Activated B cell treated with CpG ODN at 0.5 μM for 24 hours (primary cell): ENCODE results near the gene KIF26B. TPM values are rescaled to one million over a fixed set of nuclear protein-coding genes. Genes with fewer than 3 reads are reported as not detected.

ENCODE experiments used
- ATAC-seq: fragments of 200-7000 bp; cut with Tn5 transposase; one replicate; pipeline ENCODE4 v1.10.0; 2021; ENCODE audit warnings: low read depth, mild to moderate bottlenecking, moderate library complexity
- CTCF ChIA-PET: fragments of 350-600 bp; sonication (Branson Sonifier 250); formaldehyde crosslinking; loops from one replicate; lab custom pipeline; 2021; ENCODE audit warnings: antibody characterized with exemption; lab: Charles Lee
- POLR2A ChIA-PET: fragments of 350-600 bp; sonication (Branson Sonifier 250); formaldehyde crosslinking; loops from one replicate; lab custom pipeline; 2021; ENCODE audit warnings: antibody characterized with exemption; lab: Charles Lee
- DNase-seq: peaks from one replicate; pipeline ENCODE4 v3.0.0; 2022
- H3K27ac Mint-ChIP-seq: one replicate; pipeline ENCODE4 v1.8.0; 2020; ENCODE audit warnings: mixed read lengths
- H3K27me3 Mint-ChIP-seq: one replicate; pipeline ENCODE4 v1.8.0; 2021; ENCODE audit warnings: mixed read lengths
- H3K36me3 Mint-ChIP-seq: one replicate; pipeline ENCODE4 v1.8.0; 2021; ENCODE audit warnings: low read depth, mixed read lengths
- H3K4me1 Mint-ChIP-seq: one replicate; pipeline ENCODE4 v1.8.0; 2021; ENCODE audit warnings: mixed read lengths
- H3K4me3 Mint-ChIP-seq: one replicate; pipeline ENCODE4 v1.8.0; 2020; ENCODE audit warnings: mild to moderate bottlenecking, mixed read lengths
- H3K9me3 Mint-ChIP-seq: one replicate; pipeline ENCODE4 v1.8.0; 2020; ENCODE audit warnings: mixed read lengths
- intact Hi-C: fragments of 100-400 bp; cut with micrococcal nuclease; formaldehyde crosslinking; loops from one replicate; pipeline ENCODE4 v1.15.1; 2024
- total RNA-seq: library from RNA; stranded (reverse); gene quantifications from 2 replicates; pipeline ENCODE4 v1.2.3, GENCODE V29; 2022
- TF ChIP-seq, protein P1 (sequence below): fragments of 200-600 bp; IDR thresholded peaks from one replicate; pipeline ENCODE4 v1.8.0; 2022; ENCODE audit warnings: antibody characterized with exemption, mild to moderate bottlenecking

Gene KIF26B
- total RNA-seq, 1 donor from 2014 or later: 1.7 TPM

DNA sequence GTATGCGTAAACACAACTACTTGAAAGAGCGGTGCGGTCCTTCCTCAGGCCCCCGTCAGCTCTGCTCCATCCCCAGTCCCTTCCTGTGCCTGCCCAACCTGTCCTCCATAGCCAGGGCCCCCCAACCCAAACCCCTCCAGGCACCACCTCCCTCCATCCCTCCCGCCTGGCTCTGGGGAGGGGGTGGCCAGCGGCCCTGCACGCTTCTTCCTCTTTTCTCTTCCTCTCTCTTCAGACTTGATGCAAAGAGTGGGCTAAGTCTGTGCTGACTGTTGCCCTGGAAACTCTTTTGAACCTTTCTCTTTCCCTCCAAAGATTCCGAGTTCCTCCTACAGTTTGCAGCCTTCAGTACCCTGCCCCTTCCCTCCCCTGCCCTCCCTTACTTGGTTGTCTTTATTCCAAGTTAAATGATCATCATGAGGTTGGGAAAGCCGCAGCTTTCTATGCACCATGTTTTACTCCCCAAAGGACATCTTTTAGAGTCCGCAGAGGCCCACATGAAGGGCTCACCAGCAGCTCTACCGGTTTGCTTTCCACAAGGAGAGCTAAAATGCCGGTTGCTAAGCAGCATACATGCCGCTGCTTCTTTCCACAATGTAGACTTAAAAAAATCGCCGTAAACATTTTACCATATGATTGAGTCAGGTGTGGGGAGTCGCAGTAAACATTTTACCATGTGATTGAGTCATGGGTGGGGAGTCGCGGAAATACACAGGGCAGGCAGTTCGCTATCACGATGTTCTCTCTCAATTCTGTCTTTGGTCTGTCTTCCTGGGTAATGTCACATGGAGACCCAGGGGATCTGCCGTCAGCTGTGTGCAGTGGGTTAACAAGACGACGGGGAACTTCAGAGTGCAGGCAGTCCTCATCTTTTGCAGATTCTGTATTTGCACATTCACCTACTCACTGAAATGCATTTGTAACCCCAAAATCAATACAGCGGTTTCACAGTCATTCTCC, 525.3 kb downstream of the KIF26B start:
- Mint-ChIP-seq H3K4me3 (peak overlapping the region; percentile 47), H3K4me1 (peaks cover 21% of the 10 kb centered on the region), H3K36me3 (no peaks in the 10 kb centered on the region), H3K27me3 (no peaks in the 10 kb centered on the region), H3K27ac (peak overlapping the region; percentile 62), H3K9me3 (no peaks in the 10 kb centered on the region)
- ChIA-PET POLR2A (no interaction called here), CTCF (no interaction called here)
- ATAC-seq: peak; percentile 61
- intact Hi-C loops: no loop called here
- no peak for DNase-seq
- TF ChIP-seq, protein P1, sequence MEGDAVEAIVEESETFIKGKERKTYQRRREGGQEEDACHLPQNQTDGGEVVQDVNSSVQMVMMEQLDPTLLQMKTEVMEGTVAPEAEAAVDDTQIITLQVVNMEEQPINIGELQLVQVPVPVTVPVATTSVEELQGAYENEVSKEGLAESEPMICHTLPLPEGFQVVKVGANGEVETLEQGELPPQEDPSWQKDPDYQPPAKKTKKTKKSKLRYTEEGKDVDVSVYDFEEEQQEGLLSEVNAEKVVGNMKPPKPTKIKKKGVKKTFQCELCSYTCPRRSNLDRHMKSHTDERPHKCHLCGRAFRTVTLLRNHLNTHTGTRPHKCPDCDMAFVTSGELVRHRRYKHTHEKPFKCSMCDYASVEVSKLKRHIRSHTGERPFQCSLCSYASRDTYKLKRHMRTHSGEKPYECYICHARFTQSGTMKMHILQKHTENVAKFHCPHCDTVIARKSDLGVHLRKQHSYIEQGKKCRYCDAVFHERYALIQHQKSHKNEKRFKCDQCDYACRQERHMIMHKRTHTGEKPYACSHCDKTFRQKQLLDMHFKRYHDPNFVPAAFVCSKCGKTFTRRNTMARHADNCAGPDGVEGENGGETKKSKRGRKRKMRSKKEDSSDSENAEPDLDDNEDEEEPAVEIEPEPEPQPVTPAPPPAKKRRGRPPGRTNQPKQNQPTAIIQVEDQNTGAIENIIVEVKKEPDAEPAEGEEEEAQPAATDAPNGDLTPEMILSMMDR: no peak

DNA sequence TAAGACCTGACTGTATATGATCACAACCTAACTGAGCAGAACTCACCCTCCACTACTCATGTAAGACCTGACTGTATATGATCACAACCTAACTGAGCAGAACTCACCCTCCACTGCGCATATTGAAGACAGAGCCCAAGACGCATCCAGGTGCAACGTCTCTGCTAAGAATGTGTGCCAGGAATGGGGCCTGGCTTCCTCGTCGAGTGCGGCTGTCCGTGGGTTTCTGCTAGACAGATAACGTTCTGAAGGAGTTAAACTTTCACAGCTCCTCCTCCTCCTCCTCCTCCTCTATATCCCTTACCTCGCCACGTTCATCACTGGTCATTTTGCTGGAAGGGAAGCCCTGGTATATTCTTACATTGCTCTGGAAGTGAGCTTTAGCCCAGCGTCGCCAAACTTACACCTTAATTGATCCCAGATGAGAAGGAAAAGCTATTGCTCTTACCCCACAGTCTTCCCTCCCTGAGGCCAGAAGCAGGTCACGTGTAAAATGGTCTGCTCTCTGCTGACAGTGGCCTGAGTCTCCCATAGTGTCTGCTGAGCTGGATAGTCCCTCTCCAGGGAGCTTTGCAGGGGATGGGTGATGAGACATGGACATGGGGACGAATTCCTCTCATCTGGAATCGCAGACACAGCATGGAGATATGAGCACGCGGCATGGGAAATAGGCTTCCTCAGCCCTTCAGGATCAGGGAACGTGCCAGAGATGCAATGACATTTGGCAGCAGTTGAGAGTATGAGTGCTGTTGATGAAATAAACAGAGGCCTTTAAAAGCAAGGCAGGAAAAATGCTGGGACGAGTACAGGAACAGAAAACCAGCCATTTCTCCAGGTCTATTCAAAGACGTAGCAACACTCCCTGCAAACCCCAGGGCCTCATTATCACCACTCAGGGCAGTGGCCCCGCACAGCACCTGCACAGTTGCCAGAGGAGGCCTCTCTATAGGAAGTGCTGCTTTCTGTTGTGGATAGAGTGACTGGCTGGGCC, 528.1 kb downstream of the KIF26B start:
- Mint-ChIP-seq H3K9me3 (no peaks in the 10 kb centered on the region), H3K36me3 (no peaks in the 10 kb centered on the region), H3K27me3 (peaks cover 5% of the 10 kb centered on the region), H3K4me1 (peaks cover 25% of the 10 kb centered on the region), H3K4me3 (no peak overlapping the region), H3K27ac (no peak overlapping the region)
- ATAC-seq (no peak), DNase-seq (no peak)
- TF ChIP-seq, protein P1: no peak
- ChIA-PET POLR2A (no interaction called here), CTCF (no interaction called here)
- intact Hi-C loops: no loop called here

DNA sequence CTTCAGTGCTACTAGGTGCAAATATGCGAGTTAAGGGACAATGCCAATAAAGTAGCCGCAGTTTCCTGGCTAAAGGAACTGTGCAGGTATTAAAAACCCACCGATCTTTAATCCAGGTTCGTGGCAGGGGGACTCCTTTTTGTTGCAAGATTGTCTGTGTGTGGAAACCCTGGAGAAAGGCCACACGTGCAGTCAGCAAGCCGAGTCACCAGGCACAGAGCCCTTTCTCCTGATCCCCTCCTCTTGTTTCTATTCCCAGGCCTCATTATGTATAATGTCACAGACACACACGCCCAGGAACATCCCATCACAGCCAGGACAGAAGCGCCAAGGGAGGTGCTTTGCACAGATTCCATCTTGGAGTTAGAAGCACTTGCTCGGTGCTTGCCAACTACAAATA, 528.9 kb downstream of the KIF26B start:
- ChIA-PET CTCF (no interaction called here), POLR2A (no interaction called here)
- no peaks in the 10 kb centered on the region for H3K36me3 Mint-ChIP-seq
- TF ChIP-seq, protein P1: no peak
- H3K4me3 Mint-ChIP-seq: no peak overlapping the region
- peaks cover 5% of the 10 kb centered on the region for H3K27me3 Mint-ChIP-seq
- no peak for ATAC-seq
- DNase-seq: no peak
- intact Hi-C loops: no loop called here
- H3K9me3 Mint-ChIP-seq: no peaks in the 10 kb centered on the region
- H3K4me1 Mint-ChIP-seq: peaks cover 25% of the 10 kb centered on the region
- no peak overlapping the region for H3K27ac Mint-ChIP-seq

DNA sequence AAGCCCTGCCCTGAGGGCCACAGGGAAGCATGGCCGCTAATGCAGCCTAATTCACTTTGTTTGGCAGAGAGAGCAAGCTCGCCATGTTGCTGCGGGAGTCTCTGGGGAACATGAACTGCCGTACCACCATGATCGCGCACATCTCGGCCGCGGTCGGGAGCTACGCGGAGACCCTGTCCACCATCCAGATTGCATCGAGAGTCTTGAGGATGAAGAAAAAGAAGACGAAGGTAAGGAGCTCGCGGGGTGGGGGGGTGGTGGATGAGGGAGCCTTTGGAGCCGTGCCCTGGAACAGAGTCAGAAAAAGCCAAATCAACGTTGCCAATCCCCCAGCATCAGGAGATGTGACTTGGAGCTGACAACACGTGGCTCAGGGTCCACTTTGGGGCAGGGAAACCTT, 529.4 kb downstream of the KIF26B start:
- DNase-seq: no peak
- Mint-ChIP-seq H3K27ac (no peak overlapping the region), H3K9me3 (no peaks in the 10 kb centered on the region), H3K4me1 (peaks cover 25% of the 10 kb centered on the region), H3K4me3 (no peak overlapping the region), H3K36me3 (no peaks in the 10 kb centered on the region), H3K27me3 (peaks cover 5% of the 10 kb centered on the region)
- intact Hi-C loops: no loop called here
- no peak for ATAC-seq
- TF ChIP-seq, protein P1: no peak
- ChIA-PET POLR2A (no interaction called here), CTCF (no interaction called here)

DNA sequence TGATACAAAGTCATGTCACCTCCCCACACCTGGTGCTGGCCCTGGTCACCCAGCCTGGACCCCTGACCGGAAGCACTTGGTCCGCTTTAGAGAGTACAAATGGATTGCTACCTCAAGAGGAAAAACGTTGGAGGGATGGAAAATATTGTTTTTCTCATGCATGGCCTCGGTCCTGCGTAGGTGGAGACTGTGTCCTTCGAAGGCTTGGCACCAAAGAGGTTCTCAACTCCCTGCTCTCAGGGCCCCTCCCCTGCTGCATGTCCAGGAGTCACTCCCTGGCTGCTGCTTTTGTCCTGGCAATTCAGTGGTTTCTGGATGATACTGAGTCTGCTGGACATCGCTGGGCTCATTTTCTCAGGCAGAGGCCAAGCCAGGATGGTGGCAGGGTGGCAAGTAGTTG, 529.8 kb downstream of the KIF26B start:
- CTCF ChIA-PET: no interaction called here
- Mint-ChIP-seq H3K36me3 (no peaks in the 10 kb centered on the region), H3K4me1 (peaks cover 24% of the 10 kb centered on the region), H3K4me3 (no peak overlapping the region), H3K27ac (no peak overlapping the region), H3K27me3 (peaks cover 5% of the 10 kb centered on the region), H3K9me3 (no peaks in the 10 kb centered on the region)
- DNase-seq (no peak), ATAC-seq (no peak)
- POLR2A ChIA-PET: no interaction called here
- TF ChIP-seq, protein P1: no peak
- intact Hi-C loops: no loop called here
